Activated CD8-positive, alpha-beta memory T cell treated with anti-CD3 and anti-CD28 coated beads, Interleukin-2, amount 50 U/mL, for 1 hour (primary cell): ENCODE data around the gene TFAP2E.

ENCODE experiments used
- DNase-seq: peaks from one replicate; pipeline ENCODE4 v3.0.0-alpha.2; 2020; ENCODE audit errors: extremely low read depth

TFAP2E gene

GRCh38 chr1:35557118-35557610, 15.9 kb upstream of the TFAP2E start, which contains the start of gene KIAA0319L:
TSS of gene KIAA0319L (minus strand) at chr1:35557403. CDS start at chr1:35554491, 2,912 bp downstream.
- DNase-seq: no peak

- peak; percentile 85 for DNase-seq
These were observed 15.3 kb upstream of the TFAP2E start, which contains the start of gene NCDN for GRCh38 chr1:35557611-35558373. TSS of gene NCDN (plus strand) at chr1:35557799. CDS start at chr1:35558191, 392 bp downstream.

- DNase-seq: no peak
These were observed 14.5 kb upstream of the TFAP2E start for GRCh38 chr1:35558374-35559316.

GRCh38 chr1:35559317-35559944, 13.7 kb upstream of the TFAP2E start:
- DNase-seq: no peak

- no peak for DNase-seq
These were observed 12.6 kb upstream of the TFAP2E start for GRCh38 chr1:35560256-35561225.

- DNase-seq: no peak
These were observed 11.7 kb upstream of the TFAP2E start for GRCh38 chr1:35561297-35561971.

- no peak for DNase-seq
These were observed 11.0 kb upstream of the TFAP2E start for GRCh38 chr1:35561972-35562680.

- no peak for DNase-seq
These were observed 9.9 kb upstream of the TFAP2E start for GRCh38 chr1:35563166-35563565.

- peak; percentile 52 for DNase-seq
These were observed 8.9 kb upstream of the TFAP2E start for GRCh38 chr1:35564037-35564883.

GRCh38 chr1:35564884-35565741, 8.0 kb upstream of the TFAP2E start:
- DNase-seq: no peak

GRCh38 chr1:35565742-35566133, 7.4 kb upstream of the TFAP2E start:
- no peak for DNase-seq

GRCh38 chr1:35567947-35568558, 5.1 kb upstream of the TFAP2E start:
- DNase-seq: no peak

GRCh38 chr1:35568975-35569395, 4.1 kb upstream of the TFAP2E start:
- no peak for DNase-seq

GRCh38 chr1:35569936-35570335, 3.2 kb upstream of the TFAP2E start:
- DNase-seq: no peak

GRCh38 chr1:35570589-35571137, 2.5 kb upstream of the TFAP2E start:
- DNase-seq: no peak

GRCh38 chr1:35571263-35571662, 1.9 kb upstream of the TFAP2E start:
- DNase-seq: no peak

GRCh38 chr1:35572296-35572695, 818 bp upstream of the TFAP2E start:
- DNase-seq: no peak
